CD4-positive, alpha-beta T cell treated with Interleukin-2 at 100 ng/mL for 4 hours (primary cell): ENCODE data around the gene JPH2.
"Not testable (repeated sequence)": the region's sequence is repeated elsewhere in the genome, so short reads cannot be mapped to it uniquely, and the experiment has no call there.

ENCODE experiments used
- DNase-seq: peaks from one replicate; pipeline ENCODE4 v3.0.0-alpha.2; 2020; ENCODE audit warnings: low spot score

JPH2 gene

DNA sequence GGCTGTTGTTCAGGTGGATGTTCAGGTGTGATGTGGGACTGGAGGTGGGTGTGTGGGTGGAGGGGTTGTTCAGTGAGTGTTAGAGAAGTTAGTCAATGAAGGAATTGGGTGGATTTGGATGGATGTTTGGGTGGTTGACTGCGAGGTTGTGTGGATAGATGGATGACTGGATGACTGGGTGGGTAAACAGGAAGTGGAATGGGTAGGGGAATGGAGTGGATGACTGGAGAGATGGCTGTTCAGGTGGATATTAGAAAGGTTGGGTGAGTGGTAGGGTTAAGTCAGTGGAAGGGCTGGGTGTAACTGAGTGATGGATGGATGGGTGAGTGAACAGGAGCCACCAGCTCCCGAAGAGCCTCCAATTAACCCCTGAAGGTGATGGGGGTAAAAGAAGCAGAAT is 27.9 kb downstream of the JPH2 start:
- DNase-seq: no peak

DNA sequence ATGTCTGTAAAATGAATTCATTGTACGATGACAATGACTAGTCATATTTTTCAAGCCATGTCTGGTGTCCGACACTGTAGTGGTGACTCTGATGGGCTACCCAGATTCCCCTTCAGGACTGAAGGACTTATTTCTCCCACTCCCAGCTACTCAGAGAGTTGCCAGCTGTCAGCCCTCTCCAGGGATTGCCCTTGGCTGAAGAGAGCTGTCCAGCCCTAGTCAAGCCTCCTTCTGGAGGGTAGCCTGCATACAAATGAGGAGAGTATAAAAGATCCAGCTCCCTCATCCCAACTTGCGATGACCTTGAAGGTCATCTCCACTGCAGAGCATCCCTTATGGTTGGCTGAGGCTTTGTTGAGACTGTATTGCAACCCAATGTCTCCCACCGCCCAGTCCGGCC is 29.9 kb downstream of the JPH2 start:
- no peak for DNase-seq

DNA sequence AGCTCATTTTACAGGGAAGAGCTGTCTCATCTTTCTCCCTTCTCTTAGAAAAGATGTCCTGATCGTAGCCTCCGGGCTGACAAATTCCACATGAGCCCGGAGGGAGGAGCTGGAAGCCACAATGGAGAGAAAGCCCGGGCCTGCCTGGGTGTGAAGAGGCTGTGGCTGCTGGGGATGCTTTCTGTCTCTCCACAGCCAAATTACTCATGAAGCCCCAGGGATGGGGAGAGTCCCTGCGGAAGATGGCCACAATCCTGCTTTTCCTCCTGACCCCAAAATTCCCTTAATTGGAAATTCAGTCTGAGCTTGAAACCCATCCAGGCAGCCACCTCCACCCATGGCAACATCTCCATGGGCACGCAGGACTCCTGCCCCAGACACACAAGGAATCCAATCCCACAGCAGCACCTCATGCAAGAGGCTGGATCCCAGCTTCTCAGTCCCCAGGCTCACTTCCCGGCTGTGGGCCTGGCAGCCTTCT is 32.4 kb downstream of the JPH2 start:
- DNase-seq: no peak

DNA sequence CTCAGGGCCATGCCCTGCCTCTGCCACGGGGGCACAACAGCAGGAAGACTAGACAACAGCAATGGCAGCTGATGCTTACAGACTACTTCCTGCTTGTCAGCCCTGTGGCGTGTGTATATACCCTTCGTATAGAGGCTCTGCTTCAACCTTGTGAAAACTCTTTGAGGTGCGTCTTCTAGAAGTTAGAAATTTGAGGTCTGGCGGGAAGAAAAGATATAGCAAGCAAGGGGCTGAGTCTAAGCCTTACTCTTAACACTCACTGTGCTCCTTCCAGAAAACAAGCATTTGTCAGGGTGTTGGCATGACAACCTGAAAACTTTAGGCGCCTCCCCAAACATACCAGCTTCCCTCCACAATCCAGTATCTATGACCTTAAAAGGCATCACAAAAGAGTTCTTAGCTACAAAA is 33.3 kb downstream of the JPH2 start:
- DNase-seq: peak; percentile 56

DNA sequence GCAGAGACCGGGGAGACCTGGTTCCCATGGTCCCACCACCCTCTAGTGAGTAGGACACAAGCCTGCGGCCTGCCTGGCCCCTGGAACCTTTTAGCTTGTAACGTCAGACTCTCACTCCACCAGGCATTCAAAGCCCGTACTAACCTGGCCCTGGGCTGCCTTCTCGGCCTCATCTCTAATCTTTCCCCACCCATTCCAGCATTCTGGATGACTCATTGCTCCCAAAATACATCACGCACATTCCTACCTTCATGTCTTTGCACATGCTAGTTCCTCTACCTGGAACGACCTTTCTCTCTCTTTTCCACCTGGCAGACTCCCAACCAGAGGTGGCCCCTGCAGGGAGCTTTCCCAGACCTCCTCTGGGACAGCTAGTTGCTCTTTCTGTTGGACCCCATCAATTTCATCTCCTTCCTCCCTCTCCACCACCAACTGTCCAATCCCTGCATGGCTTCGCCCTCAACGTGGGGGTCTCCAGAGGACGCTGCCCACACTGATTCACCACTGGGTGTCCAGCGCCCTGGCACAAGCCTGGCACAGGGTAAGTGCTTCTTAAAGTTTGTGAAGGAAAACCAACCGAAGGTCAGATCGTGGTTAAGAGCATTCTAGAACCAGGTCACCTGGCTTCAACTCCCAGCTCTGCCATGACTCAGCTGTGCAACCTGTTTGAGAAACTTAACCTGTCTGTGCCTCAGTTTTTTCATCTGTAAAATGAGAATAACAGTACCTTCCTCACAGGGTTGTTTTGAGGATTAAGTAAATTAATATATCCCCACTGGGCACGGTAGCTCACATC is 35.2 kb downstream of the JPH2 start:
- no peak for DNase-seq

DNA sequence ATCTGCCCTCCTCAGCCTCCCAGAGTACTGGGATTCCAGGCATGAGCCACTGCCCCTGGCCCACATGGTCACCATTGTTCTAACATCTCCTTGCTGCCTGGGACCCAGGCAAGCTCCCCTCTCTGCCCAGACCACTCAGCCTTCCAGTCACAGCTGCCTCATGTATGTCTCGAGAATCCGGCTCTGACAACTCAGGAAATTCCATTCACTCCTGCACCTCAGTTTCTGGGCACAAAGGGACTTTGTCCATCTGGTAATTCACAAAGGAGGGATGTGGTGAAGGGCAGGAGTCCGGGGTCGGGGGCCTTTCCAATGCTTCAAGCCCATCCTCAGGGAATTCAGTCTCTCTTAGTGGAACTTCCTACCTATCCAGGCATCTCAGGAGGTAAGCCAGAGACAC is 40.7 kb downstream of the JPH2 start:
- DNase-seq: no peak

DNA sequence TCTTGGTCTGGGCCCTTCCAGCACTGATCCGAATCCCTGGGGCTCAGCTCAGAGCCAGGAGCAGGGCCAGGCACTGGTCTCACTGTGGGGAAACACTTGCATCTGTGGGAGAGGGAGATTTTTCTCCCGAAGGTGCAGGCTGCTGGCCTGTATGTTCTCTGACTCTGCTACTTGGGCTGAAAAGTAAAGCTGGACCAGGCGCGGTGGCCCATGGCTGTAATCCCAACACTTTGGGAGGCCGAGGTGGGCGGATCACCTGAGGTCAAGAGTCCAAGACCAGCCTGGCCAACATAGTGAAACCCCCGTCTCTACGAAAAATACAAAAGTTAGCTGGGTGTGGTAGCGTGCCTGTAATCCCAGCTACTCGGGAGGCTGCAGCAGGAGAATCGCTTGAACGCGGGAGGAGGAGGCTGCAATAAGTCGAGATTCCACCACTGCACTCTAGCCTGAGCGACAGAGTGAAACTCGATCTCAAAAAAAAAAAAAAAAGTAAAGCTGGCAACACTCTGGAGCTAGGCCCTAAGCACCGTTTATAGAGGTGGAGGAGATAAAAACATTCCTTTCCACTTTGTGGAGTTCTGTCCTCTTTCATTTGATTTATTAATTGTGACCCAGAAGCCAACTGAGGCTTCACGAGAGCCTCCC is 41.7 kb downstream of the JPH2 start:
- DNase-seq: no peak

DNA sequence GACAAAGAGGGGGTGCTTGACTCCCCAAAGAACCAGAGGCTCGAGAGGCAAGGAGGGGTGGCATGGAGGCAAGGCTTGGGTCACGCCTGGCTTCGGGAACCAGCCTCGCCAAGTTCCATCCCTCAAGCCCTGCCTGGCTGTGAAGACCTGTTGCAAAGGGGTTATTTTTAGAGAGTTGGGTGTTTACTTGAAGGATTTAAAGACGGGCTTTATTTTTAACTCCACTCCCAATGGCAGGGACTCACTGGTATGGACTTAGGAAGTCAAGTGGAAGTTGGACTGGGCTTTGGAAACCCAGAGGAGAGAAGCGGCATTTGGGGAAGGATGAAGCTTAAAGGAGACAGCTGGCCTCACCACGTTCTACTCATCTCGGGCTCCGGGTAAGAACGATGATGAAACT is 43.1 kb downstream of the JPH2 start:
- DNase-seq: no peak

DNA sequence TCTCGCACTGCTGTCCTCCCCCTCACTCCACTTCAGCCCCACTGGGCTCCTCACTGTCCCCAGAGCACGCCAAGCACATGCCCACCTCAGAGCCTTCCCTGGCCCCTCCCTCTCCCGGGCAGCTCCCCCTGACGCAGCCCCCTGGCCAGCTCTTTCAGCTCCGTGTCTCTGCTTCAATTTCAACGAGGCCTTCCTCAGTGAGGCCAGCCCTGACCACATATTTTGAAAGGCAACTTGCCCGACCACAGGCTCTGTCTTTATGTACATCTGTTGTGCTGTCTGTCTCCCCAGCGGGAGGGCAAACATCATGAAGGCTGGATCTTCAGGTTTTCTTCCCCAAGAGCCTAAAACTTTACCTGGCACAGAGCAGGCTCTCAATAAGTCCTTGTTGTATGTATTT is 44.6 kb downstream of the JPH2 start:
- DNase-seq: no peak

DNA sequence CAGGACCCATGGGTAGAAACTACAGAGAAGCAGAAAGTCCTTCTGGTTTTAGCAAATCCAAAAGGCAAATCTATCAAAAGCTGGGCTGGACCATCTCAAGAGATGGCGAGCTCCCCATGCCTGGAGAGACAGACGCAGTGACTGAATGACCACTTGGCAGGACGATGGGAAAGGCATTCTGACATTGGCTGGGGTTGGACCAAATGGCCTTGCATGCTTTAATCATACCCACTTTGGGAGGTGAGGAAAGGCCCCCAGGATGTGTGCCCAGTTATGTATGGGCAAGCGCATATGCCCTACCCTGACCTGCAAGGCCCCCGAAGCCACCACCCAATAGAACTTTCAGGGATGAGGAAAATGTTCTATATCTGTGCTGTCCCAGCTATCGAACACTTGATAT is 45.1 kb downstream of the JPH2 start:
- DNase-seq: no peak

DNA sequence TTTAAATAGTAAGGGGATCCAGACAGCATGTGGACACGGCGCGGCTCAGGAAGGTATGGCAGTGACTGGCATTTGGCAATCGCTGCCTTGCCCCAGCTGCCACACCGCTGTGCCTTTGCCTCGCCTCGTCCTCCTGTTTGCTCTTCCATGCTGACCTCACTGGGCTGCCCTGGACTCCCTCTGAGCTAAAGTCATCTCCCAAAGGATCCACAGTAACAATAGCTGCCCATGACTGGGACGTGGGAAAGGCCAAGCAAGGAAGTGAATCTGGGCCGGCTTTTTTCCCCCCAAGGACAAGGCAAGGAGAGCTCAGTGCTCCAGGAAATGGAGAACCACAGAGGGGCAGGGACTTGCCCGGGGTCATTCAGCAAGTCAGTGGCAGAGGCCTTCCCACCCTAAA is 48.1 kb downstream of the JPH2 start:
- no peak for DNase-seq

DNA sequence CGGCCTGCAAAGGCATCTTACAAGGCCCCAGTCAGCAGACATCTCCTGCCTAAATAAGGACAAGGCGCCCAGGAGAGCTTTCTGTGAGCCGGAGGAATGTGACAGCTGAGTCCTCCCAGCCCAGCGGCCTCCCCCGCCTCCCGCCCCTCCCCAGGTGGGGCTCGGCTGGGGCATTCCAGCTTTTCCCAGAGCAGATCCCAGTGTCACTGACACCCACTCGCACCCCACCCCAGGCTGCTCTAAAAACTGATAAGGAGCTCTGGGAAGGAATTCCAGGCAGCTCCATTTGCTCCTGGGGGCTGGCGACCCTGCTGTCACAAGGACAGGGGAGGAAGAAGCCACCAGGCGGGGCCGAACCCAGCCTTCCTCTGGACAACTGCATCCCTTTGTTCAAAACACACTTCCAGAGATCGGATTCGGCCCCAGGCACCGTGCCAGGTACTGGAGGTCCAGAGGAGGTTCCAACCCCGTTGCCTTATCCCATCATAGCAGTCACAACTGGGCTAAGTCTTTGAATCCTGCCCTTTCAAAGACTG is 49.7 kb downstream of the JPH2 start:
- DNase-seq: no peak

DNA sequence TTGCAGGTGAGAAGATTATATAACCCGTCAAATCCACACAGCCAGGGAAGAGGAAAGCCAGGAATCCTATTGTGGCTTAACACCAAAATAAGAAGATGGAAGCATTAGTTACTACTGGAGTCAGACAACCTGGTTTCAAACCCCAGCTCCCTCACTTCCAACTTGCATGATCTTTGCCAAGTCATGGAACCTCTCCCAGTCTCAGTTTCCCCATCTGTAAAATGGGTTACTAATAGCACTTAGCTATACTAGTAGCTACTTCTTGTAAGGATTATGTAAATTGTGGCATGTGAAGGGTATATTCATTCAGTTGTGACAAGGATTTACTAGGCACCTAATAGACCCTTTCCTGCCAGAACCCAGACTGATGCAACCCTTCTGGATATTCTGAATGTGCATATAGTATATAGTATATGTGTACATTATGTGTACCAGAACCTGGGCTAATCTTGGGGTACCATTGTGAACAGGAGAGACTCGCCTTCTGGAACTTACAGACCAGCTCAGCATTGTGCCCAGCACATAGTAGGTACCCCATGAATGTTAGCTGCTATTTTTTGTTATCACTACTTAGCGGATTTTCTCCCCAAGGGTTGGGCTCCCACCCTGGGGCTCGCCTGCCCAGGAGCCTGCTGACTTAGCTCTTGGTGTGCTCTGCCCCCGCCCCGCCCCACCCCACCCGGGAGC is 50.3 kb downstream of the JPH2 start:
- DNase-seq: no peak

DNA sequence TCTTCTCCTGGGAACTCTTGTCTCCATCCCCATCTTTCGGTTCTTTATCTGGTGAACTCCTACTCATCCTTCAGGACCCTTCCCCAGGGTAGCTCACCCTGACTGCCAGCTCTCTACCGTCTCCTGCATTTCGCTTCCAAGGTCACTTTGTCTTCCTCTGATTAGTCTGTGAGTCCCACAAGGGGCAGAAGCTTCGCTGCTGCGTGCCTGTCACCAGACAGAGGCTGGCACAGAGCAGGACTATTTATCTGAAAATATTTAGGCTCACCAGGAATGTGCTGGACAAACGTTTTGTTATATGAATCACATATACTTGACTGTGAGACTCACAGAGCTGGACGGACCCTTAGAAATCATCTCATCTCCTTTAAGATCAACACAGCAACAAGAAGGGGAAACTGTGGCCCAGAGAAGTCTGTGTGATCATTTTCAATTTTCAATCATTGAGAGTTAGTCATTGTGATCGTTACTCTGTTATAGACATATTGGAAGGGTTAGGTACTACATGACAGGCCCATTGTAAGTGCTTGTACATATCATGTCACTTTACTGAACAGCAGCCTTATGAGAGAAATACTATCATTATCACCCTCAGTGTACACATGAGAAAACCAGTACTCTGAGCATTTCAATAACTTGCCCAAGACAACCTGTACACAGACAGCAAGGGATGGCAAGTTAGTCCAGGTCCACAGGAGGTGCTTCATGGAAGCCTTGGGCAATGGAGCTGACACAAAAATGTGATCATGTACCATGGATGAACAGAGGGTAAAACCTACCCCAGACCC is 51.4 kb downstream of the JPH2 start:
- DNase-seq: no peak

DNA sequence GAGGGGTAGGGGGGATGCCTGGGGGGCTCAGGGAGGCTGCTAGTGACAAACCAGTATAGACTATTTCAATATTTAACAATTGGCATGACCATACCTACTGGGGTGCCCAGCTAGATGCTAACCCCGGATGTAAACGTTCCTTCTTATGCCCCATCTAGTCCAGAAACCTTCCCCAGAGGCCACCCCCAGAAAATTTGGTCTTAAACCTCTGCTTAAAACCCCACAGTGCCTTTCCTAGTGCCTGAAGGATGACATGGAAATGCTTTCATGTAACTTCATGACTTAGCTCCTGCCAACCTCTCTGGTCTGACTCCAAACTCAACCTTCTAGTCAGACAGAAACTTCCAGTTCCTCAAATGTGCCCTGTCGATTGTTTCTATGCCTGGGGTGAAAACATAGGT is 52.0 kb downstream of the JPH2 start:
- no peak for DNase-seq

DNA sequence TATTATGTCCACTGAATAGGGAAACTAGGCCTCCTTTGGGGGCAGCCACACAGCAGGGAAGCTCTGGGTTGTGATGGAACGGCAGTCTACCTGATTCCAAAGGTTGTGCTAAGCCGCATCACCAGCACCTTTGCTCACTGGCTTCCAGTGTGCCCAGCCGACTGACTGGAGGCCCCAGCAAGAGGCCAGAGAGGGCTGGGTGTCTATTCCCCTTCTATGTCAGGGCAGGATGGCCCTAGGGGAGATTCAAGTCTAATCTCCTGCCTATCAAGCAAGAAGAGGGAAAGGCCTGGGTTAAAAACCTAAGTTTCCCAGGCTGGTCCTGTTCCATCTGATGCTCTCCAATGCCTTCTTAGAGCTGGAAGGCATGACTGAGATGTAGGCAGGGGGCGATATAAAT is 53.6 kb downstream of the JPH2 start:
- no peak for DNase-seq

DNA sequence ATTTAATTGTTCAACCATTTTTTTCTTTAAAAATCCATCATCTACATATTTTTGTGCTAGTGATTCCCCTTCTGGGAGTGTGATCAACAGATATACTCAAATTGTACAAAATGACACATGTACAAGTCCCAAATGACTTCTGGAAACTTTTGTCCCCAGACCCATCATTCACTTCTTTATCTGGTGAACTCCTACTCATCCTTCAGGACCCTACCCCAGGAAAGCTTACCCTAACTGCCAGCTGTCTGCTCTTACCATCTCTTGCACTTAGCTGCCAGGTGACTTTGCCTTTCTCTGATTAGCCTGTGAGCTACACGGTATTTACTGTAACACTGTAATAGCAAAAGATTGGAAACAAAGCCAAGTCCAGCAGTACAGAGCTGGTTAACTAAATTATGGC is 55.3 kb downstream of the JPH2 start:
- DNase-seq: no peak

DNA sequence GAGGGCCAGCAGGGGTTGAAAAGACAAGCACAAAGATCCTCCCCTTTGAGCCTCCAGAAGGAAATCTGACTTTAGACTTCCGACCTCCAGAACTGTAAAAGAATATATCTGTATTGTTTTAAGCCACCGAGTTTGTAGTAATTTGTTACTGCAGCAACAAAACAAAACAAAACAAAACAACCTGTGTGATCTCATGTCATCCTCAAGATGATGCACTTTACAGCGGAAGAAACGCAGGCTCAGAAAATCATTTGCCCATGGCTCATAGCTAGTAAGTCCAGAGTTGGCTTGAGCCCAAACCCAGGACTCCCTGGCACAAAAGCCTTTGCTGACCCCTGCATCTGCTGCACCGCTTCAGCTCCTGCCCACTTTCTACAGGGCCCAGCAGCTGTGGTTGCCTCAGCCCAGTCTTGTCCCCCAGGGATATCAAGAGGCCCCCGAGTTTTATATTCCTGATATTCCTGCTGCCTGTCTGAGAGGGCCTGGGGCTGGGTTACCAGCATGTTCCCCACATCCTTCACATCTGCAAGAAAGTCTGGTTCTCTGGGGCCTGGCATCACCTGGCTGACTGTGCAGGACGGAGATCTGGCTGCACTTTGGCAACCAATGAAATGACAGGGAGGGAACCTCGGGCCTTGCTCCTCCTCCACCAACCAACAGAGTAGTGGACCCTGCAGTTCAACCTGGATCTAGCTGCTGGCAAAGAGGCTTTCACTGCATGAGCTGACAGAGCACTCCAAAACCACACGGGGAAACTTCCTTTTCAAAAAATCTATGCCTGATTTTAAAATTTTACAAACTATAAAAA is 56.9 kb downstream of the JPH2 start:
- no peak for DNase-seq

DNA sequence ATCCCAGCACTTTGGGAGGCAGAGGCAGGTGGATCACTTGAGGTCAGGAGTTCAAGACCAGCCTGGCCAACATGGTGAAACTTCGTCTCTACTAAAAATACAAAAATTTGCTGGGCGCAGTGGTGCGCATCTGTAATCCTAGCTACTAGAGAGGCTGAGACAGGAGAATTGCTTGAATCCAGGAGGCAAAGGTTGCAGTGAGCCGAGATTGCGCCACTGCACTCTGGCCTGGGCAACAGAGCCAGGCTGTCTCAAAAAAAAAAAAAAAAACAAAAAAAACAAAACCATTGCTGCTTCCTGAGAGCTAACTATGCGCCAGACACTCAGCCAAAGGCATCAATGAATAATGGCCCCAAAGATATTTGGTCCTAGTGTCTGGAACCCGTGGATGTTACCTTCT is 57.7 kb downstream of the JPH2 start:
- DNase-seq: not testable (repeated sequence)

DNA sequence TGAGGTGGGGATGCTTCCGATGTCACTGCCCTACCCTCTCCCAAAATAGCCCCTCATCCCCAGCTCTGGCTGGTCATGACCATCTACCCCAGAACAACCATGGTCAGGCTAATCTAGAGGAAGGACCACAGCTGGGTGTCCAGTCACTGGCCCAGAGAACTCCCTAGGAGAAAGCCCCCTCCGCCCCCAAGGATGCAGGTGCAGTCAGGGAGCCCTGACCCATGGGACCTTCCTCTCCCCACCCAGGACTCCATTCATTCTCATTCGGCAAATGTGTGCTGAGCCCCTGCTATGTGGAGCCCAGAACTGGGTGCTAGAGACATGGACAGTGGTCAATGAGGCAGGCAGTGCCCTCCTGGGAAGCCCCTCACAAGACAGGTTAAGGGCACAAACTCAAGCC is 60.5 kb downstream of the JPH2 start:
- no peak for DNase-seq
